ENCODE data around the gene ZNF124.
"Not testable (repeated sequence)": the region's sequence is repeated elsewhere in the genome, so short reads cannot be mapped to it uniquely, and the experiment has no call there.

DNA sequence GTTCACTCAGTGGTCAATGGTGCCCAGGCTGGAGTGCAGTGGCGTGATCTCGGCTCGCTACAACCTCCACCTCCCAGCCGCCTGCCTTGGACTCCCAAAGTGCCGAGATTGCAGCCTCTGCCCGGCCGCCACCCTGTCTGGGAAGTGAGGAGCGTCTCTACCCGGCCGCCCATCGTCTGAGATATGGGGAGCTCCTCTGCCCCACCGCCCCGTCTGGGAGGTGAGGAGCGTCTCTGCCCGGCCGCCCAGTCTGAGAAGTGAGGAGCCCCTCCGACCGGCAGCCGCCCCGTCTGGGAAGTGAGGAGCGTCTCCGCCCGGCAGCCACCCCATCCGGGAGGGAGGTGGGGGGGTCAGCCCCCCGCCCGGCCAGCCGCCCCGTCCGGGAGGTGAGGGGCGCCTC is 48.5 kb upstream of the ZNF124 start:
- TF ChIP-seq EZH2 (IDR thresholded peaks at IDR 0.05; ENCODE audit: low read length, unreplicated experiment): not testable (repeated sequence)
- TF ChIP-seq, protein P1, sequence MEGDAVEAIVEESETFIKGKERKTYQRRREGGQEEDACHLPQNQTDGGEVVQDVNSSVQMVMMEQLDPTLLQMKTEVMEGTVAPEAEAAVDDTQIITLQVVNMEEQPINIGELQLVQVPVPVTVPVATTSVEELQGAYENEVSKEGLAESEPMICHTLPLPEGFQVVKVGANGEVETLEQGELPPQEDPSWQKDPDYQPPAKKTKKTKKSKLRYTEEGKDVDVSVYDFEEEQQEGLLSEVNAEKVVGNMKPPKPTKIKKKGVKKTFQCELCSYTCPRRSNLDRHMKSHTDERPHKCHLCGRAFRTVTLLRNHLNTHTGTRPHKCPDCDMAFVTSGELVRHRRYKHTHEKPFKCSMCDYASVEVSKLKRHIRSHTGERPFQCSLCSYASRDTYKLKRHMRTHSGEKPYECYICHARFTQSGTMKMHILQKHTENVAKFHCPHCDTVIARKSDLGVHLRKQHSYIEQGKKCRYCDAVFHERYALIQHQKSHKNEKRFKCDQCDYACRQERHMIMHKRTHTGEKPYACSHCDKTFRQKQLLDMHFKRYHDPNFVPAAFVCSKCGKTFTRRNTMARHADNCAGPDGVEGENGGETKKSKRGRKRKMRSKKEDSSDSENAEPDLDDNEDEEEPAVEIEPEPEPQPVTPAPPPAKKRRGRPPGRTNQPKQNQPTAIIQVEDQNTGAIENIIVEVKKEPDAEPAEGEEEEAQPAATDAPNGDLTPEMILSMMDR (conservative IDR thresholded peaks at IDR 0.05; ENCODE audit: low read depth, low read length): not testable (repeated sequence)

Data from PC-3 (cell line).